Duodenal mucosa (tissue), 2 donors: ENCODE results near the gene BCL6.

Experiments used
- H3K27ac ChIP-seq: one replicate; pipeline ENCODE4 v1.7.0; 2013; ENCODE audit warnings: low read depth, low read length
- H3K27me3 ChIP-seq, 2 donors: one replicate each; pipeline ENCODE4 v1.7.0; 2013; ENCODE audit warnings: low read length in 2 of 2, control low read depth in 1 of 2; ENCODE audit not compliant: insufficient read depth in 2 of 2, control insufficient read depth in 1 of 2
- H3K36me3 ChIP-seq, 2 donors: one replicate each; pipeline ENCODE4 v1.7.0; 2013; ENCODE audit warnings: low read length in 2 of 2, control low read depth in 1 of 2; ENCODE audit not compliant: insufficient read depth in 2 of 2, control insufficient read depth in 1 of 2
- H3K4me1 ChIP-seq, 2 donors: one replicate each; pipeline ENCODE4 v1.7.0; 2013; ENCODE audit warnings: low read length in 2 of 2, control low read depth in 1 of 2; ENCODE audit not compliant: insufficient read depth in 2 of 2, control insufficient read depth in 1 of 2
- H3K4me3 ChIP-seq, 2 donors: one replicate each; pipeline ENCODE4 v1.7.0; 2013; ENCODE audit warnings: low read length in 2 of 2, low read depth in 1 of 2
- H3K9ac ChIP-seq, 2 donors: one replicate each; pipeline ENCODE4 v1.7.0; 2013; ENCODE audit warnings: low read length in 2 of 2, low read depth in 1 of 2
- H3K9me3 ChIP-seq, 2 donors: one replicate each; pipeline ENCODE4 v1.7.0; 2013; ENCODE audit warnings: low read length in 2 of 2, control low read depth in 1 of 2; ENCODE audit not compliant: control insufficient read depth in 1 of 2

Gene BCL6

DNA sequence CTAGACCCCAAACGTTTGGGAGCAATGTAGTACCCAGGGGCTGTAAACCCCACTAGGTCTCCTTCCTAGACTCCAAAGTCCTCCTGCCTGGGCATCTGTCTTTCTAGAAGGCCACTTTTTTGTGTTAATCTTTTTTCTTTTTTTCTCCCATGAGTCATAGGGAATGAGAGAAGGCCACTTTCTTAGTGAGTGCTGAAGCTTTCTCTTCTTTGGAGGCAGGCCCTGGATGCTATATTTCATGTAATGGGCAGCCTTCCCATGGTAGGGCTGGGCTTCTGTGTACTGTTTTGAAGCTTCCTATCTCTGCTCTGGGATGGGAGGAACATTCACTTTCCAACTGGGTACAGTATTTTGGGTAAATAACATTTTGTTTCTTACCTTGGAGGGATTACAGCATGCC lies 27.7 kb downstream of the BCL6 start:
- H3K4me1 ChIP-seq: peaks cover 0 to 7% of the 10 kb centered on the region in 2 donors
- no peaks in the 10 kb centered on the region for H3K27me3 ChIP-seq
- H3K9me3 ChIP-seq: no peaks in the 10 kb centered on the region
- no peak overlapping the region for H3K9ac ChIP-seq
- H3K4me3 ChIP-seq: no peak overlapping the region
- peaks cover 3 to 9% of the 10 kb centered on the region in 2 donors for H3K36me3 ChIP-seq
- no peak overlapping the region for H3K27ac ChIP-seq

- H3K9ac ChIP-seq: no peak overlapping the region
- H3K9me3 ChIP-seq: no peaks in the 10 kb centered on the region
- H3K36me3 ChIP-seq: no peaks in the 10 kb centered on the region
- no peak overlapping the region for H3K27ac ChIP-seq
- no peaks in the 10 kb centered on the region for H3K27me3 ChIP-seq
- H3K4me3 ChIP-seq: no peak overlapping the region
- H3K4me1 ChIP-seq: peaks cover 0 to 7% of the 10 kb centered on the region in 2 donors
Measured at GRCh38 chr3:187714404-187714979, 30.8 kb downstream of the BCL6 start.

DNA sequence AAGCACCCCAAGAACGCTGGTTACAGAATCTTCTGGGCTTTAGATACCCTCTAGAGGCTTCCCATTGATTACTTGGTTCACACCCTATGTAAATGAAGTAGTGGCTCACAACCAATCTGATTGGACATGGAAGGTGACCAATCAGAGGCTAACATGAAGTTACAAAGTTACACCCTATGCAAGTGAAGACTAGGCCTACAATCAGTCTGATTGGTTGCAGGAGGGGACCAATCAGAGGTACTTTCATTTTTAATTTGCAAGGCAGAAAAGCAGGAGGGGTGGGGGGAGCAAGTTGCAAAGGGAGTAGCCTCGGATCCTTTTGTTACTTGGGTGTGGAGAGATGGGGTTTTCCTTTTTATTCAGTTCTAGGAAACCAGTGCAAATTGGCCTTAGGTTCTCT lies 31.8 kb downstream of the BCL6 start:
- no peak overlapping the region for H3K27ac ChIP-seq
- peak overlapping the region in 1 of 2 donors; percentile 11 for H3K9ac ChIP-seq
- H3K9me3 ChIP-seq: no peaks in the 10 kb centered on the region
- H3K36me3 ChIP-seq: no peaks in the 10 kb centered on the region
- H3K27me3 ChIP-seq: no peaks in the 10 kb centered on the region
- peaks cover 0 to 7% of the 10 kb centered on the region in 2 donors for H3K4me1 ChIP-seq
- no peak overlapping the region for H3K4me3 ChIP-seq

DNA sequence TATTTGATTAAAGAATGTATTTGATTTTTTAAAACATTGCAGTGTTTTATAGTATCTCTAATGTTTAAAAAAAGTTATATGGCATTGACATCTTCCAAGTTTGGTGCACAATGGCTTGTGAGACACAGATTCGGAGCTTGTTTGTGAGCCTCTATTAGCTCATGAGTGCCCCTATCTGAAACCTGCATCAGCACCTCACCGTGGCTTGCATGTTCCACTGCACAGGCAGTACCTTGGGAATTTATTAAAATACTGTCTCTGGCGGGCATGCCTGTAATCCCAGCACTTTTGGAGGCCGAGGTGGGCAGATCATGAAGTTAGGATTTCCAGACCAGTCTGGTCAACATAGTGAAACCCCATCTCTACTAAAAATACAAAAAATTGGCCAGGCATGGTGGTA lies 36.1 kb downstream of the BCL6 start:
- H3K36me3 ChIP-seq: no peaks in the 10 kb centered on the region
- H3K27ac ChIP-seq: no peak overlapping the region
- peaks cover 0 to 6% of the 10 kb centered on the region in 2 donors for H3K4me1 ChIP-seq
- H3K9me3 ChIP-seq: no peaks in the 10 kb centered on the region
- H3K4me3 ChIP-seq: no peak overlapping the region
- H3K9ac ChIP-seq: no peak overlapping the region
- no peaks in the 10 kb centered on the region for H3K27me3 ChIP-seq

DNA sequence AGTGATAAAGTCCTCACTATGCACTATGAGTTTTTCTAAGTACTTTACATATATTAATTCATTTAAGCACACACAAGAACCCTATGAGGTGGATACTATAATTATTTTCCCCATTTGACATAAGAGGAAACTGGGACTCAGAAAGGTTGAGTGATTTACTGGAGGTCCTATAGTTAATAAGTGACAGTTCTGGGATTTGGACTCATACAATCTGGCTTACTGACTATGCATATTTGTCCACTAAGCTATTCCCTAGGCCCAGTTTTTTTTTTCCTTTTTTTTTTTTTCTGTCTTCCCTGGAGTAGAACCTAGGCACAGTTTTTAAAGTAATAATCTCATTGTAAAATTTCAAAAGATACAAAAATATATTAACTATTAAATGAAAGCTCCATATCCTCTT lies 36.6 kb downstream of the BCL6 start:
- no peaks in the 10 kb centered on the region for H3K36me3 ChIP-seq

DNA sequence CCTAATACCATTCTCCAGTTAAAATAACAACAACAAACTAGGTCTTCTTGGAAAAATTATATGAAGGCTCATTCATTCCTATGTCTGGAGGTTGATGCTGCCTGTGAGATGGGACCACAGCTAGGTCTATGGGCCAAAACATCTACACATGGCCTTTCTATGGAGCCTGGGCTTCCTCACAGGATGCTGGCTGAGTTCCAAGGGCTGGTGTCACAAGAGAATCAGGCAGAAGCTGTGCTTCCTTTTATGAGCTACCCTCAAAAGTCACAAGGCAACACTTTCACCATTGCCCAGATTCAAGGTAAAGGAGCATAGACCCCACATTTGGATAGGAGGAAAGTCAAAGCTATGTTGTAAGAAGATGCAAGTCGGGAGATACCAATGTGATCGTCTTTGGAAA lies 38.3 kb downstream of the BCL6 start:
- no peak overlapping the region for H3K27ac ChIP-seq
- H3K9me3 ChIP-seq: no peaks in the 10 kb centered on the region
- H3K4me3 ChIP-seq: no peak overlapping the region
- no peaks in the 10 kb centered on the region for H3K4me1 ChIP-seq
- H3K36me3 ChIP-seq: no peaks in the 10 kb centered on the region
- no peak overlapping the region for H3K9ac ChIP-seq
- no peaks in the 10 kb centered on the region for H3K27me3 ChIP-seq

More for the DNA sequence above, 36.6 kb downstream of the BCL6 start:
- Histone ChIP-seq H3K4me1 (peaks cover 0 to 1% of the 10 kb centered on the region in 2 donors), H3K27me3 (no peaks in the 10 kb centered on the region), H3K4me3 (no peak overlapping the region), H3K9ac (no peak overlapping the region), H3K27ac (no peak overlapping the region), H3K9me3 (no peaks in the 10 kb centered on the region)

DNA sequence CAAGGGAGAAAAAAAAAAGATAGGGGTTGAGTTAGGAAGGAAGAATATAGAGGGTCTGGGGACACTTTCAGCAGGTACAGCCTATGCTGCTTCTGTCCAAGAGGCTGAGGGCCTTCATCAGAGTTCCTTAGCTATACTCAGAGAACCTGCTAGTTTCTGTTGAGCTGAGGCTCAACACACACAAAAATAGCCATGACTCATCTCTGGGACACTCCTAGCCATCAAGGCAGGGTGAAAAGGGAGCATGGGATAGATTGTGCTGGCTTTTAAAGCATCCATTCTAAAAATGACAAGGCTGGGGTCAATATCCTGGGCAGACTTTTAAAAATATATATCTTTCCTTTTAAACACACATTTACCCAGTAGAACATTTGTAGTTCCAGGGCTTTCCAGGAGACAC lies 40.1 kb downstream of the BCL6 start:
- Histone ChIP-seq H3K27me3 (no peaks in the 10 kb centered on the region), H3K27ac (no peak overlapping the region), H3K4me1 (no peaks in the 10 kb centered on the region), H3K4me3 (no peak overlapping the region), H3K36me3 (no peaks in the 10 kb centered on the region), H3K9ac (no peak overlapping the region), H3K9me3 (no peaks in the 10 kb centered on the region)

DNA sequence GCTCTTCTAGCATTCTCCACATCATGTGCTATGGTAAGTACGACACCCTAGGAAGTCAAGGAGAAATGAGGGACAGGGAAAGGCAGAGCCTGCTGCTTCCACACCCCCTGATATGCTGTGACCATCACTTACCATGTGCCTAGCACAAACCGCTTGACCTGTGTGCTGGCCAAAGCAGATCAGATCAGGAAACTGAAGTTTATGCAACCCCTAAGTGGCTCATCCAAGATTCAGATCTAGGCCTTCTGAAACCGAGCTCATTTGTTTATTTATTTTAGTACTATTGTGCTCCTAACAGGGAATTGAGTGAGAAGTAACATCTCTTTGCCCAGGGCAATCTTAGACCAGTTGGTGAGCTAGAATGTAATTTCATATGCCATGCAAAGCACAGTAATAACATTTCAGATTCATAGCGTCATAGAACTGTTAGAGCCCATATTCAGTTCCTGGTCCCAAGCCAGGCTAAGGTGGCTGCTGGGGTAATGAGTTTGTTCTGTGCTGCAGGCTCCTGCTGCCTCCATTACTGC lies 42.7 kb downstream of the BCL6 start, which contains the start of gene RTP2:
Gene RTP2 (minus strand): TSS at position 51 of the 527 bp plus-strand sequence. CDS start 429 bp downstream, outside the sequence.
- no peaks in the 10 kb centered on the region for H3K9me3 ChIP-seq
- no peak within 1 kb of the TSS for H3K4me3 ChIP-seq
- no peaks in the 10 kb centered on the region for H3K4me1 ChIP-seq
- H3K9ac ChIP-seq: no peak within 1 kb of the TSS
- no peaks in the 10 kb centered on the region for H3K36me3 ChIP-seq
- H3K27me3 ChIP-seq: no peaks in the 10 kb centered on the region
- no peak within 1 kb of the TSS for H3K27ac ChIP-seq

DNA sequence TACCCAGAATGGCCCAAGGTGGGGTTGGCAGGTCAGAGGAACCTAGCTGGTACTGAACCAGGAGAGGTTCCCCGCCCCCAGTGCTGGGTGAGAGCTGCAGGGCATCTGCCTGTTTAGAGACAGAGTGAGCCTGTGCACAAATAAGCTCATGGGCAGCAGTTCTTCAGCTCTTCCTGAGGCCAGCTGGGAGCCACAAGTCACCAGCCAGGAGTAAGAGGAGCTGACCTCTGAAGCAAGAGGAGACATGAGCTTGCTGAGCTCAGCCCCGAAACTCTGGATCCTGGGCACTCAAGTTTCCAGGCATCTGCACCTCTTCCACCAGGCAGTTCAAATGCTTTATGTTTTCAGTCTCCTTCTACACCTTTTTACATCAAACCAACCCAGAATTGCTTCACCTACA lies 45.0 kb downstream of the BCL6 start:
- Histone ChIP-seq H3K27ac (no peak overlapping the region), H3K9me3 (no peaks in the 10 kb centered on the region), H3K27me3 (peaks cover 0 to 3% of the 10 kb centered on the region in 2 donors), H3K9ac (no peak overlapping the region), H3K4me1 (no peaks in the 10 kb centered on the region), H3K4me3 (no peak overlapping the region), H3K36me3 (no peaks in the 10 kb centered on the region)

- no peaks in the 10 kb centered on the region for H3K4me1 ChIP-seq
- no peaks in the 10 kb centered on the region for H3K9me3 ChIP-seq
- H3K9ac ChIP-seq: no peak overlapping the region
- H3K36me3 ChIP-seq: no peaks in the 10 kb centered on the region
- H3K27ac ChIP-seq: no peak overlapping the region
- no peak overlapping the region for H3K4me3 ChIP-seq
- H3K27me3 ChIP-seq: peaks cover 0 to 3% of the 10 kb centered on the region in 2 donors
Measured at GRCh38 chr3:187698499-187699399, 46.5 kb downstream of the BCL6 start.
